CD4-positive, alpha-beta T cell treated with Interleukin-21 for 1 hour (primary cell): ENCODE data around the gene RIPOR3.
"Not testable (repeated sequence)": the region's sequence is repeated elsewhere in the genome, so short reads cannot be mapped to it uniquely, and the experiment has no call there.

ENCODE experiments used
- DNase-seq: peaks from one replicate; pipeline ENCODE4 v3.0.0-alpha.2; 2020

The RIPOR3 gene

GRCh38 chr20:50723672-50724071 is 32.3 kb upstream of the RIPOR3 start:
- DNase-seq = no peak

- DNase-seq = no peak
Observed at GRCh38 chr20:50722424-50723155, 31.2 kb upstream of the RIPOR3 start.

- DNase-seq = no peak
Observed at GRCh38 chr20:50721881-50722281, 30.5 kb upstream of the RIPOR3 start.

GRCh38 chr20:50720582-50720981 is 29.2 kb upstream of the RIPOR3 start:
- no peak for DNase-seq

GRCh38 chr20:50720026-50720425 is 28.7 kb upstream of the RIPOR3 start:
- no peak for DNase-seq

GRCh38 chr20:50719328-50719727 is 28.0 kb upstream of the RIPOR3 start:
- no peak for DNase-seq

- no peak for DNase-seq
Observed at GRCh38 chr20:50717974-50718761, 26.8 kb upstream of the RIPOR3 start.

- no peak for DNase-seq
Observed at GRCh38 chr20:50717312-50717711, 26.0 kb upstream of the RIPOR3 start.

GRCh38 chr20:50716518-50716917 is 25.2 kb upstream of the RIPOR3 start:
- DNase-seq = no peak

- no peak for DNase-seq
Observed at GRCh38 chr20:50715694-50716093, 24.4 kb upstream of the RIPOR3 start.

- DNase-seq = not testable (repeated sequence)
Observed at GRCh38 chr20:50714426-50714825, 23.1 kb upstream of the RIPOR3 start.

GRCh38 chr20:50713657-50714101 is 22.3 kb upstream of the RIPOR3 start:
- DNase-seq = no peak

GRCh38 chr20:50712771-50713656 is 21.7 kb upstream of the RIPOR3 start:
- no peak for DNase-seq

- no peak for DNase-seq
Observed at GRCh38 chr20:50711113-50711825, 19.9 kb upstream of the RIPOR3 start.

GRCh38 chr20:50710492-50711063 is 19.2 kb upstream of the RIPOR3 start:
- no peak for DNase-seq

- DNase-seq = no peak
Observed at GRCh38 chr20:50709636-50709973, 18.3 kb upstream of the RIPOR3 start.

GRCh38 chr20:50708845-50709635 is 17.7 kb upstream of the RIPOR3 start:
- no peak for DNase-seq

- DNase-seq = no peak
Observed at GRCh38 chr20:50704971-50705370, 13.6 kb upstream of the RIPOR3 start.

- DNase-seq = no peak
Observed at GRCh38 chr20:50704514-50704913, 13.2 kb upstream of the RIPOR3 start.

- DNase-seq = not testable (repeated sequence)
Observed at GRCh38 chr20:50703651-50704438, 12.5 kb upstream of the RIPOR3 start.
